NB4 (cell line): ENCODE measurements around the gene ACTL9.

Experiments used
- DNase-seq: peaks from one replicate; pipeline ENCODE4 v3.0.0; 2010; ENCODE audit warnings: low read depth
- H3K4me3 ChIP-seq: one replicate; pipeline ENCODE4 v1.5.1; 2011; ENCODE audit warnings: mild to moderate bottlenecking, low read depth, low read length, moderate library complexity
- CTCF ChIP-seq: IDR thresholded peaks from one replicate; pipeline ENCODE4 v1.5.1; 2012; ENCODE audit warnings: low read depth, low read length
- MAX ChIP-seq: IDR thresholded peaks from 2 replicates; pipeline ENCODE4 v1.6.1; 2011; ENCODE audit warnings: low read depth, low read length
- MYC ChIP-seq: IDR thresholded peaks from 2 replicates; pipeline ENCODE4 v1.6.1; 2011; ENCODE audit warnings: low read depth, low read length
- POLR2A ChIP-seq: IDR thresholded peaks from 2 replicates; pipeline ENCODE4 v1.6.1; 2011; ENCODE audit warnings: mild to moderate bottlenecking; ENCODE audit not compliant: insufficient read length; ENCODE audit errors: extremely low read depth

Gene ACTL9

GRCh38 chr19:8664671-8665057, 33.9 kb downstream of the ACTL9 start:
- H3K4me3 ChIP-seq: peak overlapping the region; percentile 16
- DNase-seq: no peak
- TF ChIP-seq CTCF (no peak), MAX (no peak), POLR2A (no peak), MYC (no peak)

GRCh38 chr19:8663920-8664670, 34.5 kb downstream of the ACTL9 start:
- TF ChIP-seq MYC (no peak), CTCF (no peak), MAX (no peak), POLR2A (no peak)
- peak; percentile 100 for DNase-seq
- H3K4me3 ChIP-seq: peak overlapping the region; percentile 16

GRCh38 chr19:8662263-8662662, 36.3 kb downstream of the ACTL9 start:
- TF ChIP-seq POLR2A: no peak
- no peak for TF ChIP-seq CTCF
- TF ChIP-seq MAX: no peak
- no peak for TF ChIP-seq MYC

GRCh38 chr19:8659905-8660304, 38.7 kb downstream of the ACTL9 start:
- DNase-seq: no peak
- TF ChIP-seq MYC (no peak), MAX (no peak), POLR2A (no peak), CTCF (no peak)

More at GRCh38 chr19:8662263-8662662, 36.3 kb downstream of the ACTL9 start:
- no peak overlapping the region for H3K4me3 ChIP-seq
- DNase-seq: no peak

GRCh38 chr19:8657869-8658268, 40.7 kb downstream of the ACTL9 start:
- TF ChIP-seq CTCF (no peak), MYC (no peak), MAX (no peak), POLR2A (no peak)
- peak overlapping the region; percentile 2 for H3K4me3 ChIP-seq
- no peak for DNase-seq

More at GRCh38 chr19:8659905-8660304, 38.7 kb downstream of the ACTL9 start:
- H3K4me3 ChIP-seq: no peak overlapping the region
